Lower leg skin (tissue), 4 donors: ENCODE measurements around the gene ENAH. TPM values are rescaled to one million over a fixed set of nuclear protein-coding genes. Genes with fewer than 3 reads are reported as not detected.

Experiments
- DNase-seq, 2 donors: peaks; one replicate each; pipeline ENCODE4 v3.0.0-alpha.2; 2019; ENCODE audit warnings: low spot score in 2 of 2
- H3K4me3 ChIP-seq: fragments of 200-600 bp; sonication (generic); 2 replicates; pipeline ENCODE4 v1.5.1; 2017; ENCODE audit warnings: mild to moderate bottlenecking, low read depth; ENCODE audit not compliant: poor library complexity, severe bottlenecking
- POLR2A ChIP-seq, 2 donors: fragments of 450-650 bp; IDR thresholded peaks; one replicate each; pipeline ENCODE4 v1.6.1; 2016 to 2017; ENCODE audit warnings: antibody characterized with exemption in 2 of 2, mild to moderate bottlenecking in 1 of 2, moderate library complexity in 1 of 2
- WGBS, 2 donors: methylation state at CpG; one replicate each; pipeline ENCODE4 v1.1.5; 2018; 5-methylcytosine and 5-hydroxymethylcytosine counted together
- intact Hi-C: fragments of 100-400 bp; cut with DNase I; formaldehyde crosslinking; loops from one replicate; pipeline ENCODE4 v1.15.0; 2023; ENCODE audit warnings: low total_unique reads
- total RNA-seq, 4 donors: library from RNA; depleted of rRNA; stranded (reverse); fragments of >200 nt; gene quantifications; one replicate each; pipeline ENCODE4 v1.1.0, GENCODE V29; 2016
- TF ChIP-seq, protein P1 (sequence below), 3 donors: fragments of 450-650 bp; IDR thresholded peaks; one replicate each; pipeline ENCODE4 v1.5.1; 2016; ENCODE audit warnings: antibody characterized with exemption in 3 of 3, mild to moderate bottlenecking in 3 of 3, moderate library complexity in 2 of 3

ENAH gene
- total RNA-seq, 4 donors from 2014 or later, result 32.5 to 37.4 (median 35.2) TPM

DNA sequence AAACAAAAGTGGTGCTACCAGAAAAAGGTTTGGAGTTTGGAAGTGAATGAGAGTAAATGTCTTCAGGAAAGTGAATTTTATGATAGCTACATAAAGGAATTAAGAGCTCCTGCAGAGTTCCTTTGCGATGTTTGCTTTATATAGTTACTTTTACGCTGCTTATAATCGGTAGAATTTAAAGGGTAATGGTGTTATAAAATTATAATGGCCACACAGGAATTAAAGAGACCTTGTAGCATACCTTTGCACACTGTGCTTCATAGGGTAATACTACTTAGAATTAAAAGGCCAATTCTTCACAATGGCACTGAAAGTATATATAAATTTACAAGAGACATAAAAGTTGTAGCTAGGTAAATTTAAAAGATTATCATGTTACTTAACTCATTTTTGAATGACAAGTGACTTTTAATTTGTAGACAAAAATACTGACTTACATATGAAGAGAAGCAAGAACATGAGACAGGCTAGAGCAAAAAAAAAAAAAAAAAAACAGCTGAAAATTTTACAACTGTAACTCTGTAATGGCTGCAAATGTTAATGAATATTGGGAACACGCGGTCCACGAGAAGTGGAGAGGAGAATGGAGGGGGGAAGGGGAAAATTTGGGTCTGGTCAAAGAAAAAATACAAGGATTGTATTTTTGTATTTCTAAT is 159.2 kb downstream of the ENAH start:
- 95 to 97% methylated on average over 6 of the region's 6 CpGs for WGBS, 2 donors
- TF ChIP-seq, protein P1, sequence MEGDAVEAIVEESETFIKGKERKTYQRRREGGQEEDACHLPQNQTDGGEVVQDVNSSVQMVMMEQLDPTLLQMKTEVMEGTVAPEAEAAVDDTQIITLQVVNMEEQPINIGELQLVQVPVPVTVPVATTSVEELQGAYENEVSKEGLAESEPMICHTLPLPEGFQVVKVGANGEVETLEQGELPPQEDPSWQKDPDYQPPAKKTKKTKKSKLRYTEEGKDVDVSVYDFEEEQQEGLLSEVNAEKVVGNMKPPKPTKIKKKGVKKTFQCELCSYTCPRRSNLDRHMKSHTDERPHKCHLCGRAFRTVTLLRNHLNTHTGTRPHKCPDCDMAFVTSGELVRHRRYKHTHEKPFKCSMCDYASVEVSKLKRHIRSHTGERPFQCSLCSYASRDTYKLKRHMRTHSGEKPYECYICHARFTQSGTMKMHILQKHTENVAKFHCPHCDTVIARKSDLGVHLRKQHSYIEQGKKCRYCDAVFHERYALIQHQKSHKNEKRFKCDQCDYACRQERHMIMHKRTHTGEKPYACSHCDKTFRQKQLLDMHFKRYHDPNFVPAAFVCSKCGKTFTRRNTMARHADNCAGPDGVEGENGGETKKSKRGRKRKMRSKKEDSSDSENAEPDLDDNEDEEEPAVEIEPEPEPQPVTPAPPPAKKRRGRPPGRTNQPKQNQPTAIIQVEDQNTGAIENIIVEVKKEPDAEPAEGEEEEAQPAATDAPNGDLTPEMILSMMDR (IDR thresholded peaks at IDR 0.05), result no peak
- no peak for TF ChIP-seq POLR2A (IDR thresholded peaks at IDR 0.05)
- no peak overlapping the region for H3K4me3 ChIP-seq
- intact Hi-C loops, result no loop called here
- peak in 1 of 2 donors; percentile 13 for DNase-seq

DNA sequence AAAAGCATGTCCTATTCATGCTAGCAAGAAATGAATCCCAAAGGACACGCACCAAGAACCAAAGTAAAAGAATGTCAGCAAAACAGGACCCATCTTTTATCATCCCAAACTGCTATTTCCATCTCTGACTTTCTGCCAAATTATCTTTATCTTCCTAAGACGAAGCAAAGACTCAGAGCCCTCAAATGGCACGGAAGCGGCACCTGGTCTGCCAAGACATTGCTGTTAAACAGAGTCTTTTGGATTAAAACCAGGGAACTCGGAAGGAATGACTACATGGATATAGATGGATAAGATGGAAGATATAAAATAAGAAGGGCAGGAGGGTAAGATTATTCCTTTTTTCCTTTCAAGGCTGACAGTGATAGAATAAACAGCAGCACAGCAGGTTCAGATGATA is 164.2 kb downstream of the ENAH start:
- H3K4me3 ChIP-seq, result no peak overlapping the region
- DNase-seq, result peak in 1 of 2 donors; percentile 31
- WGBS, 2 donors, result 43 to 54% methylated on average over 5 of the region's 5 CpGs
- intact Hi-C loops, result no loop called here
- no peak for TF ChIP-seq POLR2A (IDR thresholded peaks at IDR 0.05)
- TF ChIP-seq, protein P1 (IDR thresholded peaks at IDR 0.05), result no peak

DNA sequence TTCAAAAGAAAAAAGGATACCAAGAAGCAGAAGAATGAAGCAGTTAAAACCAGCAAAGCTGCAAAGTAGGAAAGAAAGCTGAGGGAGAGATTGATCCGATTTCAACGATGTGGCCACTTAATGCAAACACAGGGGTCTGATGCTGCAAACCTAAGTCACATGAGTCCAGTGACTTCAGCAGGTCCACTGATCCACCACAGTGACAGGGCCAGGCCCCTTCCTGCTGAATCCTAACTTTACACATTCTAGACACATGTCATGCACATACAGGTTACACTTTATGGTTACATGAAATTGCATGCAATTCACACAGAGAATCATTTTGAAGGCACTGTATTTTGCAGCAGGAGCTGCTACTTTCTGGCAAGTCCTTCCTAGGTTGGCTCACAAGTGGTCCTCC is 166.1 kb downstream of the ENAH start:
- no peak overlapping the region for H3K4me3 ChIP-seq
- DNase-seq, result peak in 1 of 2 donors; percentile 50
- WGBS, 2 donors, result 83 to 90% methylated on average over 2 of the region's 2 CpGs
- intact Hi-C loops, result no loop called here
- TF ChIP-seq POLR2A (IDR thresholded peaks at IDR 0.05), result no peak
- TF ChIP-seq, protein P1 (IDR thresholded peaks at IDR 0.05), result no peak

DNA sequence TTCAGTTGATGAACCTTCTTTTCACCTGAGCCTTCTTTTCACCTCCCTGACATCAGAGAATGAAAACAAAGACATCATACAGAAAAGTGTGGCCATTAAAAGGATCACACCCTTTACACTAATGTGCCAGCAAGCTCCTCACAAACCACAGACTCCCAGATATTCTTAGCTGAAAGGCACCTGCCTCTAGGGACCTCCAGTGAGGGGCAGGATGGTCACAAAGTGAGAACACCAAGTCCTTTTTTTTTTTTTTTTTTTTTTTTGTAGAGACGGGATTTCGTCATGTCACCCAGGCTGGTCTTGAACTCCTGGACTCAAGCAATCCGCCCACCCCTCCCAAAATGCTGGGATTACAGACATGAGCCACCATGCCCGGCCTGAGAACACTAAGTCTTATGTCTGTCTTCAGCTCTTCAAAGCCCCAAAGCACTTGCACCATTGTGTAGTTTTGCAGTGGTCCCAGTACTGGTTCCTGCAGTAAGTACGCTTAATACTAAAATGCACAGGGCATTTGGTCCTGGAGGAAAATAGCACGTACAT is 166.9 kb downstream of the ENAH start:
- H3K4me3 ChIP-seq, result no peak overlapping the region
- TF ChIP-seq, protein P1 (IDR thresholded peaks at IDR 0.05), result no peak
- no peak for TF ChIP-seq POLR2A (IDR thresholded peaks at IDR 0.05)
- intact Hi-C loops, result no loop called here
- 93 to 95% methylated on average over 6 of the region's 6 CpGs for WGBS, 2 donors
- DNase-seq, result peak in 1 of 2 donors; percentile 70

DNA sequence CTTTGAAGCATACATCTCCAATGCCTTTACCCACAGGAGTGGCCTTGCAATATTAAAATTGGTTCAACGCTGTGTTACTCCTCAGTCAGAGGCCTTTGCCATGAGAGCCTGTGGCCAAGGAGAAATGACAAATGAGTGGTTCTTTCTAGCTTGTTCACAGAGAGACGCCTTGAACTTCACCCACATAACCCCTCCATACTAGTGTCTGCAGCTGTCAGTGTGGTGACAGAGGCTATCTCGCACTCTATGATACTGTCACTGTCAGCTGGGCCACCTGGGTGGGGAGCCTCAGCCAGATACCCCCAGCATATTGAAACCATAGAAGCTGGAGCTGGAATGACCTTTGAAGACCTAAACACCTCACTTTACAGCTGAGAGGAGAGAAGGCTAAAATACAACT is 167.7 kb downstream of the ENAH start:
- WGBS, 2 donors, result 87 to 95% methylated on average over 3 of the region's 3 CpGs
- peak in 1 of 2 donors; percentile 23 for DNase-seq
- H3K4me3 ChIP-seq, result no peak overlapping the region
- intact Hi-C loops, result no loop called here
- no peak for TF ChIP-seq POLR2A (IDR thresholded peaks at IDR 0.05)

DNA sequence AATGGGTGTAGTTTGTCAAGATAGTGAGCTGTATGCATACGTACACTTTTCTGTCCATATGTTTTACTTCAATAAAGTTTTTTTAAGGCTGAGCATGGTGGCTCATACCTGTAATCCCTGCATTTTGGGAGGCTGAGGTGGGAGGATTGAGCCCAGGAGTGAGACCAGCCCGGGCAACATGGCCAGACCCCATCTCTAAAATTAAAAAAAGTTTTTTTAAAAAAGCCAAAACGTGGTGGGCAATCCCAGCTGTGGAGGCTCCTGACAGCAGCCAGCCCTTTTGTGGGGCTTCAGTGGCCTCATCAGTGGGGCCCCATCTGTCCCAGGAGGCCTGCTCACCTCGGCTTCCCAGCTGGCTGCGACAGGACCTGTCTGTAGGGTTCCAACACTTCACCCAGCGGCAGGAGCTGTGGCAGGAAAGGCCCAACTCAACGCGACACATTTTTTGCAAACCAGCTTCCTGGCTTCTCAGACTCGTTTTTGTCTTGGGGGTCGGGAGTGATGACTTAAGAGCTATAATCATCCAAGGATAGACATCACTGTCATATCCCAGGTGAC is 168.2 kb downstream of the ENAH start:
- TF ChIP-seq, protein P1 (IDR thresholded peaks at IDR 0.05), result no peak
- TF ChIP-seq POLR2A (IDR thresholded peaks at IDR 0.05), result no peak
- DNase-seq, result peak in 1 of 2 donors; percentile 36

More for the DNA sequence above, 168.2 kb downstream of the ENAH start:
- intact Hi-C loops, result no loop called here
- WGBS, 2 donors, result 71 to 78% methylated on average over 10 of the region's 10 CpGs
- no peak overlapping the region for H3K4me3 ChIP-seq
